Activated CD8-positive, alpha-beta memory T cell treated with anti-CD3 and anti-CD28 coated beads, Interleukin-2, amount 50 U/mL, for 48 hours (primary cell): Measurements from ENCODE around the gene TRAPPC12.
A peak's percentile ranks its signal among the peaks of the same experiment; 100 is the strongest.
"Not testable (repeated sequence)": the region's sequence is repeated elsewhere in the genome, so short reads cannot be mapped to it uniquely, and the experiment has no call there.

Experiments used
- DNase-seq: peaks from one replicate; pipeline ENCODE4 v3.0.0-alpha.2; 2020

Gene TRAPPC12

DNA sequence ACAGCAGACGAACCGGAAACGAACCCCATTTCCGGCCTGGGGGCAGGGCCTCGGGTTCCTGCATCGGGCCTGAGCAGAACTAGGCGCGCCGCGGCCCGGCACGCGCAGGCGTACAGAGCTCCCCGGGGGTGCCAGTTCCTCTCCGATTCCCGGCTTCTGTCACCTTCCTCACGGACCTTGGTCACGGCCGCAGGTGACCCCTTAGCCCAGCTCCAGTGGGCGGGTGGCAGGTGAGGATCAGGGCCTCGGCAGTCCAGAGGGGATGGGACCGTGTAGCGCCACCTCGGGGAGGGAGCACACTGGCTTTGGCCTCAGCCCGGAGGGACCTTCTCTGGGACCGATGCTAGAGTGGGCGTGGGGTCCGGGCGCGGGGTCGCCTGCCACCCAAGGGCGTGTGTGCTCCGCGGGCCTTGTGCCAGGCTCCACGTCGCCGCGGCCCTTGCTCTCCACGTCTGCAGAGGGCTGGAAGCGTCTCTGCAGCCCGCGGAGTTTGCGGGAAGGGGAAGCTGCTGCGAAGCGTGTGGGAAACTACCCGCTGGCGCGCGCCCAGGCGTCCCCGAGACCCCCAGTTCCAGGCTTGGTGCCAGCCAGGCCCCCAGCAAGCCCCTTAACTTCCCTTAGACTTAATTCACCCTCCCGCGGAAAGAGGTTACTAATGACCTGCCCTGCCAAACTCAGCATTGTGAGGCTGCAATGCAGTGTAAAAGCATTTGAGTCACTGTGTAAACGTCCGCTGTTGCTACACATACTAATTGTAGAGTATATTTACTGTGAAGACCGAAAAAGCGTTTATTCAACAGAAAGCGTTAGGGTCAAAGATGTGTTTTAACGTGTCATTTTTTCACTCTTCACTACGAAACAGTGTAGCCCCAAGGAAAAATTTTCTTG lies at the start of gene TRAPPC12:
Gene TRAPPC12, plus strand, starts transcription at position 48 of the 888 bp plus-strand sequence. CDS start 7,930 bp downstream, outside the sequence.
- peak; percentile 96 for DNase-seq

DNA sequence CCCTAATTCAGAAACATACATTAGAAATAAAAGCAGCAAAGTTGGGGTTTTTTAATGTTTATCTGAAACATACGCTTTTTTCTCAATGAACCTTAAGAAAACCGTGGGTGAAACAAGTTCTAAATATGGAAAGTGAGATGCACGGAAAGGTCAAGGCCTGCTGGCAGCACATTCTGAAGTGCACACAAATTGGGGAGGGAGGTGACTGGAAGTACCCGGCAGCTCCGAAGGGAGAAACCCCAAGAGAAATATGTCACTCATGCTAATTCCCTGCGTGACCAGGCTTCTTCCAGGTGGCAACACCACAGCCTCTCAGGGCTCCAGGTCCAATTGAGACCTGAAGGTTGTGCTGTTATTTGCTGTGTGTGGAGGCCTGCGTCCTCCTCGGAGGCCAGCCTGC lies 47.4 kb upstream of the TRAPPC12 start:
- DNase-seq, result no peak

DNA sequence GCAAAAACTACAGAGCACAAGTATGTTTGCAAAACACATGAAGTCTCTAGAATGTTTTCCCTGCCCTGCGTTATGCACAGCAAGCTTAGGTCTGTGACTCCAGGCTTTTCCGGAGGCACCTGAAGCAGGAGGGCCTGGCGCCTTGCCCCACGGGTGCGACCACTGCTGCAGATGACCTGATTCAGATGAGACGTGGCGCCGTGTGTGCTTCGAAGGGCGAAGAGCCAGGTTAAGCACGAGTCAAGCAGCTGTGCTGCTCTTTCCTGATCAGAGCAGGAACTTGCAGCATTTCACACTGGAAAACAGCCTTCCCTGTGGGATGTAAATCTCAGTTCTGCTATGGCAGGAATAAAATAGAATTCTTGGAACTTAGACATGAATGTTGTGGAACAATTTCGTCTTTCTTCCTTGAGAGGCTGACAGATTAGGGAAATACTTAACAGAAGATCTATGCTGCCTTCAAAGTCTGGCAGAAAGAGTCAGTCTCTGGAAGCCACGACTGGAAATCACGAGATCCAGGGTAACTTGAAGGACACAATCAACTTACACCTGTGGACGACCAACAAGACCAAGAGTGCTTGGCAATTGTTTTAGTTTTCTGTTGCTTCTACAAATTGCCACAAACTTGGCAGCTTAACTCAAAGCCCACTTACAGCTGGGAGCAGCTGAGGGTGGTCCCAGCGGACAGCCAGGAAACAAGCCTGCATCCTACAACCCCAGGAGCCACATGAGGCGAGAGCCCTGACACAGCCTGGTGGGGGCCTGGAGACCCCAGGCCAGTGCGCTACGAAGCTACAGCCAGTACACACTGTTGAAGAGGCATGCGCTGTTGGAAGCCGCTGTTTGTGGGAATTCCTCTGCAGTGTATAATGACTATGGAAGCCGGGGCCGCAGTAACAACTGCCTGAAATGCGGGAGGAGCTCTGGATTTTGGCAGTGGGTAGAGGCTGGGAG lies 44.8 kb upstream of the TRAPPC12 start:
- no peak for DNase-seq

DNA sequence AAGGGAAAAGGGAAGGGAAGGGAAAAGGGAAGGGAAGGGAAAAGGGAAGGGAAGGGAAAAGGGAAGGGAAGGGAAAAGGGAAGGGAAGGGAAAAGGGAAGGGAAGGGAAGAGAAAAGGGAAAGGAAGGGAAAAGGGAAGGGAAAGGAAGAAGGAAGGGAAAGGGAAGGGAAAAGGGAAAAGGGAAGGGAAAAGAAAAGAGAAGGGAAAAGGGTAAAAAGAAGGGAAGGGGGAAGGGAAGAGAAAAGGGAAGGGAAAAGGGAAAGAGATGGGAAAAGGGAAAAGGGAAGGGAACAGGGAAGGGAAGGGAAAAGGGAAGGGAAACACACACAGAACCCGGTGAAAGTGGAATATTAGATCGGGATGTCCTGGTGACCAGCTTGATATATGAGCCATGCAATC lies 42.6 kb upstream of the TRAPPC12 start:
- DNase-seq, result no peak

DNA sequence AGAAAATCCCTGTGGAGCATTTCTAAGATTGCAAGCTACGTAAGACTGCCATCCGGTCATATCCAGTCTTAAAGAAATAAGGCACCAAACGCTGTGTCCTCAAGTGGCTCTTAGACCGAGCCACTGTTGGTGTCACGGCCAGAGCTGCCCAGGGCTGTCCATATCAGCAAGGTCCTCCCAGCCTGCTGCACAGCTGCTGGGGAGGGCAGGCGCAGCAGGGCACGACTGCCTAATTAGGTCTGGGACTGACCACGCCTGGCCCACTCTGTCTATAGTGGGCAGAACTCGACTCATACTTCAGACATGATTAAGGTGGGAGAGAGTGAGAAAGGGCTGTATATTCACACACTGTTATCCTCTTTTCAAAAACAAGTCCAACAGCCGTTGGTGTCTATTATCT lies 41.2 kb upstream of the TRAPPC12 start:
- no peak for DNase-seq

DNA sequence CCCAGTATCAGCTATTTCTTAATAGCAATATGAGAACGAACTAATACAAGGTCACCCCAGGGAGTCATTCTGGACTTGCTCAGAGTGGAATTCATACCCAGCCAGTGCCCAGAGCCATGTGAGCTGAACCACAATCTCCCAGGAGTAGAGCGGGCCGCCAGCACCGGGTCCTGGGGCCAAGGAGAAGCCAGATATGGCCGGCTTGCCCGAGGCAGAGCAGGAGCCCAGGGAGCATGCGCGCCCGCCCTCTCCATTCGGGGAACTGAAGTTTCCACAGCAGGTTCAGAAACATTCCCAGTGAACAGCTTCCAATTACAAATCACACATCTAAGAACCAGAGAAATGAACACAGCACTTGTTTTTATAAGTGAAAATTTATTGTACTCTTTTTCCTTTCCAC lies 39.4 kb upstream of the TRAPPC12 start:
- no peak for DNase-seq

DNA sequence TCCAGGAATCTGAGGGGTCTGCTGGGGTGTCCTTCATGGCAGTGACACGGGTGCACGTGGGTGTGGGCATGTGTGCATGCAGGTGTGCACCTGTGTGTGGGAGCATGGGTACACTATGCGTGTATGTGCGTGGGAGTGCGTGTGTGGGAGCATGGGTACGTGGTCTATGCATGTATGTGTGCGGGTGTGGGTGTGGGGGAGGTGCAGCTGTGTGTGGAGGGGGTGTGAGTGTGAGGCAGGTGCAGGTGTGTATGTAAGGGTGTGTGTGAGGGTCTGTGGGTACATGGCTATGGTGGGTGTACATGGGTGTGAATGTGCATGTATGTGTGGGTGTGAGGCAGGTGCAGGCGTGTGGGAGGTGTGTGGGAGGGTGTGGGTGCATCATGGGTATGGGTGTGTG lies 38.2 kb upstream of the TRAPPC12 start:
- DNase-seq, result no peak

DNA sequence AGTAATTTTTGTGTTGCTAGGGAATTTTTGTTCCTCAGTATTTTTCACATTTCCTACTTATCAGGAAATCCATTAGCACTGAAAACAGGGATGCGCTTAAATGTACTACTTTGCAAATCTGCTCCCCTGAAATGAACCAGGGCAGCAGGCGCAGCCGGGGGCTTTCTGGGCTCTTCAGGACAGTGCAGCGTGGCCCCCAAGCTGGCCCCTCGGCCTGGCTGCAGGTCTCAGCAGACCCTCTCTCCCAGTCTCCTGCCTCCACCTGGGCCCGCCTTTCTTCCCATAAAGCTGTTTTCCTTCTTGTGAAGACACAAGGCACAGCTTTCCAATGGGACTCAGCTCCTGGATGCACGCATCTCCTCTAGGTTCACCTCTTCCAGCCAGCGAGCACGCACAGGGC lies 37.2 kb upstream of the TRAPPC12 start:
- DNase-seq, result no peak

DNA sequence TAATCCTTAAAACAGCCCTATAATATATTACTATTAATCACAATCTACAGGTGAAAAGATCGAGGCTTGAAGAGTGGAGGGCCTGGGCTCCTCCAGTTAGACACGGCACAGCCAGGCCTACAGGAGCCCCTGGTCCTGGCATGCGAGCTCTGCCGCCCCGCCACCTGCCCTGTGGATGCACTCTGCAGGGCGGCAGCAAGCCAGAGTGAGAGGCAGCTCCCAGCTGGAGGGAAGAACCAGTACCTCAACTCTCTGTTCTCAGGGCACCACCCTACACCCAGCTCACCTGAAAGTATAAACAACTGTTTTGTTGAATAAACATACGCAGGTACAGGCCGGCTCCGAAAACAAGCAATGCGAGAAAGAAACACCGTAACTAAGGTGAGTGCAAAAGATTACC lies 36.5 kb upstream of the TRAPPC12 start:
- DNase-seq, result no peak

DNA sequence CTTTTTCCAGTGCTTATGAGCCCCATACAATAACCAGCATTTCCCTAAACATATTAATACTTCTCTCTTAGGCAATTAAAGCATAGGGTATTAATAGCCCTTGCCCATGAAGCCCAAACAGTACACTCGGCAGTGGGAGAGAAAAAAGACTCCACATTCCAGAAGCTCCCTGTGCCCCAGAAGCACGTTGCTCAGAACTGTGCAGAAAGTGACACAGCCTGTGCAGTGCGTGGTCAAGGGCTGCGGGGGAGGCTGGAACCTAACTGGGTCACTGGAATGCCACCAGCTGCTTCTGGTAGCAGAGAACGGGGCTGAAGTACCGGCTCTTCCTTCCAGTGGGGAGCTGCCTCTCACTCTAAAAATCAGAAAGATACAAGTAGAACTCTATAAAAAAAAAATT lies 34.6 kb upstream of the TRAPPC12 start:
- no peak for DNase-seq

DNA sequence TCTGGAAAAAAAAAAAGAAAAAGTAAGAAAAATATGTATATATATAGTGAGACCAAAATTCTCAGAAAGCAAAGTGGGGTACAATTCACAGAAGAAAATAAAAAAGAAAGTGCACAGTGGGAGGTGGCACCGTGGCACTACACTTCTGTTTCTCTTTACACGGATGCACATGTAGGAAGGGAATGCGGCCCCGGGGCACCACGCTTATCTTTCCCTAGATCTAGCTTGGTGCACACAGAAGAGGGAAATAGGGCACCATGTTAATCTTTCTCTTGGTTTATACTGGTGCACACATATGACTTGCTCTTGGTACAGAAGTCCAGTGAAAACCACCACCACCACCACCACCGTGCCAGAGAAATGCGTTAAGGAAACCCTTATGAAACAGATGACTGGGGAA lies 33.9 kb upstream of the TRAPPC12 start:
- no peak for DNase-seq

DNA sequence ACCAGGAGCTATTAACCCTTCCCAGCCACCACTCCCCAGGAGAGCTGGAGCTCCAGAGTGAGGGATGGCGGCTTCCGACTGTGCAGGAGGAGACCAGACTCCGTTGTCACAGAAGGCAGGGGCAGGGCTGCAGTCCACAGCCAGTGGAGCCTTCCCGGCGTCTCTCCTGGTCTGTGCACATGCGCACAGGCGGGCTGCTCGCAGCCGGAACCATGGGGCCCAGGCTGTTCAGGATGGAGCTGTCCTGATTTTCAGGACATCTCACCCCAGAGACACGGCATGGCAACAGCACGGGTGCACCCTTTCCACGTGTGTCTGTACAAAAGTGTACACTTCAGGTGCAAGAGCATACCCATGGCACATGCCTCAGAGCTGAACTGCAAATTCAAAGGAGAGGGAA lies 30.7 kb upstream of the TRAPPC12 start:
- no peak for DNase-seq

DNA sequence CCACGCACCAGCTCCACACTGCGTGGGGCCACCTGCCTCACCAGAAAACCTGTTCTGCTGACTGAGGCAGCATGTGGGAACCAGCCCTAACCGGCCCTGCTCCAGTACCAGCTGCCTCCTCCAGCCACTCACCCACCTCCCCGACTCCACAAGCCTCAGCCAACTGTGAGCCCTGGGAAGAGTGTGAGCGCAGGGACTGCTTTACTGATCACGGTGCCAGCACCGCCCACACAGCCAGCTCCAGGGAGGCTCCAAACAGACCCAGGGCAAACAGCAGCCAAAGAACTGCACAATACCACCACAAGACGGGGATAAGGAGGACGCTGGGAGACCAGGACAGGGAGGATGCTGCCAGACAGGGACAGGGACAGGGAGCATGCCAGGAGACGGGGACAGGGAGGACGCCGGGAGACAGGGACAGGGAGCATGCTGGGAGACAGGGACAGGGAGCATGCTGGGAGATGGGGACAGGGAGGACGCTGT lies 30.2 kb upstream of the TRAPPC12 start:
- no peak for DNase-seq

DNA sequence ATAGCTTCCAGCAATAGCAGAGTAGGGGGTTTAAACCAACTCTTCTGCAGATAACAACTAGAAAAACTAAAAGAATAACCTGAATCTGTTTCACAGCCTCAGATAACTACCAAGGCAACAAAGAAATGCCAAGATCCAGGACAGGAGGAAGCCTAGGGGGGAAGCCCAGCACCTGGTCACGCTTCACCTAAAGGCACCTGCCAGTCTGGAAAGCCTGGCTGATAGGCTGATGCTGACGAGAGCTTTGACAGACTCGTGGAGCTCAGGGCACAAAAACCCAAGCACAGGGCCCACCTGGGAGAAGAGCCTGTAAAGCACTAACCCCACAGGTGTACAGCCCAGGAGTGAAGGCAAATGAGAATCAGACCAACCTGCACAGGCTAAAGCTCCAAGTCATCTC lies 24.5 kb upstream of the TRAPPC12 start:
- DNase-seq, result no peak

DNA sequence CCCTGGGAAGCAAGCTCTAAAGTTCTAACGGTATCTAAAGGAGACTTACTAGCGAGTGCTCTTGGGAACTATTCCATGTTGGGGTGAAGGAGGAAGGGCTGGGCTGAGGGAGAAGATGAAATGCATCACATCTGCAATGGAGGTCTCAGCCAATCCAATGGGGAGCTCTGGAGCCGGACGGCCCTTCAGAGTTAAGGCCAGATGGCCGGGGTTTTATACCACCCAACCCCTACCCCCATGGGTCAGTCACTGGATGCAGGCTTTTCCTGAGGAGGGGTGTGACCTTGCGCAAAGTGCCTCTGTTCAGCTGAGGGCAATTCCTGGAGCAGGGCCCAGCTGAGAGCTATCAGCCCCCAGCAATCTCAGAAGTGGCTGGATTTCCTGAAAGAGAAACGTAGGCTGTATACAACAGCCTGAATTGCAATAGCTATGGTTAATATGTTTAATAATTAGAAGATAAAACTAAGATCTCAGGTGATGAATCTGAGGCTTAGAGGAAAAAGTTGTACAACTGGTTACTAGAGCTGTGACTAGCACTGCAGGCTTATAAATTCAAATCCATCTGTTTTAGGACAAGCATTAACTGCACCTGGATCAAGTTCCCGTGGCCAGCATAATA lies 23.4 kb upstream of the TRAPPC12 start:
- DNase-seq, result no peak

DNA sequence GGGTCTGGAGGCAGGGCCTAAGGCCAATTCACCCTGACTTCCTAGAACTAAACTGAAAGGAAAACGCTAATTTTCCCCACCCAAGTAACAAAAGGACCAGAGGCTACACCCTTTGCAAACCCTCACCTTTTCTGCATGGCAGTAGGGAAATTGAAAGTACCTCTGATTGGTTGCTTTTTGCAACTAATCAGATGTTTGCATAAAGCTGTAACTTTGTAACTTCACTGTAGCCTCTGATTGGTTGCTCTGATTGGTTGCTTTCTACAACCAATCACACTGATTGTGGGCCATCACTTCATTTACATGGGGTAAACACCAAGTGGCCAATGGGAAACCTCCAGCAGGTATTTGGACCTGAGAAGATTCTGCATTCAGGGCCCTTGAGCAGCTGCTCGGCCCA lies 22.7 kb upstream of the TRAPPC12 start:
- DNase-seq, result no peak

DNA sequence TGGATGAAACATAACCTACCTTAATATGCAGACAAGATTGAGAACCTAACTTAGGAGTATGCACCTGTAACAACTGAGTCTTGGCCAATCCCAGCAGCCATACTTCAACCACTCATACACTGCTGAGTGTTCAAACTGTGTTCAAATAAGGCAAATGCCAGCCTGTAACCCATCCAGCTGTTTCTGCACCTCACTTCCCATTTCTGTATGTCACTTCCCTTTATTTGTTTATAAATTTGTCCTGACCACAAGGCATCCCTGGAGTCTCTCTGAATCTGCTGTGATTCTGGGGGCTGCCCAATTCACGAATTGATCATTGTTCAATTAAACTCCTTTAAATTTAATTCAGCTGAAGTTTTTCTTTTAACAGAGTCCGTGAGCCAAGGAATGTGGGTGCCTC lies 22.0 kb upstream of the TRAPPC12 start:
- not testable (repeated sequence) for DNase-seq

DNA sequence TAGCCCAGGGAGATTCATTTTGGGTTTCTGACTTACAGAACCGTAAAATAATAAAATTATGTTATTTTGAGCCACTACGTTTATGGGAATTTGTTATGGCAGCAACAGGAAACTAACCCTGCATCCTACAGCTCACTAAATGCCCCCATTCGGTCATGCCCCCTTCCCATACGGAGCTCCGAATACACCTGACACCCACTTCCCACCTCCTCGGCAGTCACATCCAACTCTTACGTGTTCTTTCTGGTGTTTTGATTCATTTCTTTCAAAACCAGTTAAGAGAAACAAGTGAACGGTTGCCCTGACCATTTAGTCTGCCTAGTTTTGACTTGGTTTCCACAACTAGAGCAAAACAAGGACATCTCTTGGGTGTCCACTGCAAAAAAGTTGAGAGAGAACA lies 21.6 kb upstream of the TRAPPC12 start:
- no peak for DNase-seq

DNA sequence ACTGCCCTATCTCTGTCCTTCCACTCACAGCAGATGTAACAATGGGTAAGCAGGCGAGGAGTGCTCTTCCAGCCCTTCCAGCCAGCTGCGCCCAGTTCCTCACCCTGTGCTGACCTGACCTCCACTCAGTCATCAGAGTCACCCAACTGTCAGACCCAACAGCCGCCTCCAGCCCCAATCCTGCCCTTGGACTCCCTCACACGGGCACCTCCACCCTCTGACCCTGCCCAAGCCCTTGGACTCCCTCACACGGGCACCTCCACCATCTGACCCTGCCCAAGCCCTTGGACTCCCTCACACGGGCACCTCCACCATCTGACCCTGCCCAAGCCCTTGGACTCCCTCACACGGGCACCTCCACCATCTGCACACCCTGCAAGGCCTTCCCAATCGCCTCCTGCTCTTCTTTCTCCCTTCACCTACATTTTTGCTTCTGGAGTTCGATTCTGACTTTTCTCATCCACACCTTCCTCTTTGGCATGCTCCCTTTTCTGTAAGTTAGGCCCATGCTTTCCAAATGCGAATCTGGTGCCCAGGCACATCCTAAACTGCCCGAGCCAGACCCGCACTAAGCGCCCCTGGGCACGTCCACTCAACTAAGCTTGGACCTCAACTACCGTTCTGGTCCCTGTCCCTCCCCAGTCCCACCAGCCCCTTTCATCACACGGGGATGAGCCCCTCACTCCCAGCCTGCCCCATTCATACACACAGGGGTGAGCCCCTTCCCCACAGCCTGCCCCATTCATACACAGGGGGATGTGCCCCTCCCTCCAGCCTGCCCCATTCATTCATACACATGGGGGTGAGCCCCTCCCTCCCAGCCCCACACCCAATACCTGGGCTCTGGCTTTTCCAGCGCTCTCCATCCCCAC lies 17.7 kb upstream of the TRAPPC12 start:
- no peak for DNase-seq

DNA sequence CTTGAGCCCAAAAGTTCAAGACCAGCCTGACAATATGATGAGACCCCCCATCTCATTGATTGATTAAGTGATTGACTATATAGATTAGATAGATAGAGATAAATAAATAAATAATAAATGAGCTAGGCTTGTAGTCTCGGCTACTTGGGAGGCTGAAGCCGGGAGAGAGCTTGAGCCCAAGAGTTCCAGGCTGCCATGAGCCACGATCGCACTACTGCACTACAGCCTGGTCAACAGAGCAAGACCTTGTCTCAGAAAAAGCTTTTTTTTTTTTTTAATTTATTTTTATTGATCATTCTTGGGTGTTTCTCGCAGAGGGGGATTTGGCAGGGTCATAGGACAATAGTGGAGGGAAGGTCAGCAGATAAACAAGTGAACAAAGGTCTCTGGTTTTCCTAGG lies 14.3 kb upstream of the TRAPPC12 start:
- no peak for DNase-seq

DNA sequence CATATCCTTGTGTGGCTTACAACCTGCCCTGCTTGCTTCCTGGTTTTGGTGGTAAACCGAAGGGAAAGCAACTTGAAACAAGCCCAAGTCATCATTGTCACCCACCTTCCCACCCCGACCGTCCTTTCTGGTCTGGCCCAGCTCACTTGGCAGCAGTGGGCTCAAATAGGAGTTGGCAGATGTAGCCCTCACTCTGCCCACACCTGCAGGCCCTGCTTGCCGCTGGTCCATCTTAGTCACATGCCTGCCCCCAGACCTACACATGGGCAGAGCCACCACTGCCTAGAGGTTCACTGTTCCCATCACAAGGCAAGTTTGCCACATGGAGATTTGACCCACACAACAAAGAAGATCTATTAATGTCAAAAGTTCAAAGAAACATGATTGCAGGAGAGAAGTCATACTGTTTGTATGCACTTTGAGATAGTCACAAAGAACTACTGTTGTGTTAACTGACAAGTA lies 11.2 kb upstream of the TRAPPC12 start:
- DNase-seq, result no peak
